GM18907 (cell line): ENCODE data around the gene B3GALT6.

Experiments used
- ATAC-seq: cut with Tn5 transposase; IDR thresholded peaks from one replicate; pipeline ENCODE4 v1.9.1; 2021; ENCODE audit warnings: mild to moderate bottlenecking, moderate library complexity; ENCODE audit not compliant: unreplicated experiment

The B3GALT6 gene

DNA sequence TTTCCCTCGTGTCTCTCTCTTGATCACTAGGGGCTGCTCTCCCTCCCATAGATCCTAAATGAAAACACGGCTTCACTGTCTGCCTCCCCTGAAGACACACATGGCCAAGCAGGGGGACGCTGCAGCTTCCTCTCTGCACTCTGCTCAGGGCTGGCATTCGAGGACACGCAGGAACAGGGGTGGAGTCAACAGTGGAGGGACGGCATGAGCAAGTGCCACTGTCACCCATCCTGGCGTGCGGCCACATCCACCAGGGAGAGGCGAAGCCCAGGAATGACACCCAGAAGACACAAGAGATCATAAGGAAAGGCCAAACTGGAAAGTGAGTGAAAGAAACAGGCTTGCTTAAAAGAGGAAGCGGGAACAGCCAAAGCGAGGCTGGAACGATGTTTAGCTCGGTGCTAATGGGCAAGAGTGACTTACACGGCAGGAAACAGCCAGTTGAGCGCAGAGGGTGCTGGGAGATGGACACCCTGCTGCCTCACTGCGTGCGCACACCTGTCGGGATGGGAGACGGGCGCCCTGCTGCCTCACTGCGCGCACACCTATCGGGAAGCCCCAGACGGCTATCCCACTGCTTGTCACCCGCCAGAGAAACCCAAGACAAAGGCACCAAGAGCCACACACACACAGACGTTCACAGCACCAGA lies 28.0 kb downstream of the B3GALT6 start:
- no peak for ATAC-seq

- no peak for ATAC-seq
Measured at GRCh38 chr1:1260843-1261560, 29.0 kb downstream of the B3GALT6 start.

- no peak for ATAC-seq
Measured at GRCh38 chr1:1262071-1262470, 30.0 kb downstream of the B3GALT6 start.

GRCh38 chr1:1262758-1263157 lies 30.7 kb downstream of the B3GALT6 start:
- ATAC-seq: no peak

GRCh38 chr1:1264026-1264425 lies 32.0 kb downstream of the B3GALT6 start:
- no peak for ATAC-seq

DNA sequence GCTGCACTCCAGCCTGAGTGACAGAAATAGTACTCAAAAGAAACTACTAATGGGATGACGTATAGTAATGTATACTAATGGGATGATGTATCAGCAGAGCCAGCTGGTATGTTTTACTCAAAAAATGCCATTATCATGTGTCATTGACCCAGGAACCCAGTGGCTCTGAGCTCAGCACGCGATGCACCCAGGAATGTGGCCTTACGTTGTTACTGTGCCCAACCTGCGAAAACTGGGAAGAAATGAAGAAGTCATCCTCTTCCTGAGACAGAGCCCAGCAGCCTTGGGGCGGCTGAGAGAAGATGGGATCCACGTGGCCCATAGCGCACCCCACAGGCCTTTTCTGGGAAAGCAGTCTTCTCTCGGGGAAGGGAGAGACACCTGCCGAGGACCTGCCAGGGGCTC lies 32.8 kb downstream of the B3GALT6 start:
- ATAC-seq: no peak

- no peak for ATAC-seq
Measured at GRCh38 chr1:1267488-1268283, 35.6 kb downstream of the B3GALT6 start.

DNA sequence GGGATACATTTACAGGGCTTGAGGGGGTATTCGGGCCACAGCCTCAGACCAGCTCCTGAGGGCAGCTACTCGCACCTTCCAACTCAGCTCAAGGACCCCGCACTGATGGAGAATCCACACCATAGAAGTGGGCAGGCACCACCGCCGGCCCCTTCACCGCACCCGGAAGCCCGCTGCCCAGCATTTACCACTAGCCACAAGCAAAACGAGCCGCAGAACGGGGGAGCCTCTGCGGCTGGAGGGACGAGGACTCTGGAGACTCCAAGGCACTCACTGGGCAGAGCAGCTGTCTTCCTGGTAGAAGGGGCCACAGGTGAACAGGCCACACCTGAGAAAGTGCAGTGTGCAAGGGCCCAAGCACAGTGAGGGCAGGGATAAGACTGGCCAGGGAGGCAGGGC lies 36.2 kb downstream of the B3GALT6 start:
- ATAC-seq: no peak

GRCh38 chr1:1270813-1271212 lies 38.8 kb downstream of the B3GALT6 start:
- no peak for ATAC-seq

DNA sequence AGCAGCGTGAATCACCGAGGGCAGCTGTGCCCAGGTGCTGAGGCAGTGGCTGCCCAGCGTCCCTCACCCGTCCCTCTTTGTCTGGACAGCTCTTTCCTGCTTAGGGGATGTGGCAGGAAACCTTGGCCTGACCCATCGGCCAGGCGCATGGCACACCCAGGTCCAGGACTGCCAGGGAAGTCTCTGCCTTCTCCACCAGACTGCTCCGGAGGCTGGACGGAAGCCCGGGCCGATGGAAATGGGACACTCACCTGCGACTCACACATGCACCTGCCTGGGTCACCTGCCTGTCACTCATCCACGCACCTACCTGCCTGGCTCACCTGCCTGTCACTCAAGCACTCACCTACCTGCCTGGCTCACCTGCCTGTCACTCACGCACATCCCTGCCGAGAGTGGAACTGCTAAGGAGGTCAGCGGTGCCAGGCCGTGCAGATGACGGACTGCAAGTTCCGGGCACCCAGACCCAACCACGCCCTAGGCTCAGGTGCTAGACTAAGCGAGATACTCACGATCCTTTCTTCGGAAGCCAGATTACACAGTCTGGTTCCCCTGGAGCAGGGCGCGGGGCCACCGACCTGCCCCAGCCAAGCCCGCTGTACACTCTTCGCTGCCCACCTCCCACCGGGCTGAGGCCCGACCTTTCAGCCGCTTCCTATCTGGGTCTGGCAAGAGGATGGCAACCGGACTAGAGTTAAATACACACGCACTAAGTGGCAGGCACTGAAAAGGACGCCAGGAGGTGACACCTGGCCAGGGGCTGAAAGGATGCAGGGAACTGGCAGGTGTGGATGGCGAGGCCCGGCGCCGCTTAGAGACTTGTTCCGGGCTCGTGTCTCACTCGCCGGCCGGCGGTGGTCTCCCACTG lies 40.5 kb downstream of the B3GALT6 start:
- peak; percentile 5 for ATAC-seq

DNA sequence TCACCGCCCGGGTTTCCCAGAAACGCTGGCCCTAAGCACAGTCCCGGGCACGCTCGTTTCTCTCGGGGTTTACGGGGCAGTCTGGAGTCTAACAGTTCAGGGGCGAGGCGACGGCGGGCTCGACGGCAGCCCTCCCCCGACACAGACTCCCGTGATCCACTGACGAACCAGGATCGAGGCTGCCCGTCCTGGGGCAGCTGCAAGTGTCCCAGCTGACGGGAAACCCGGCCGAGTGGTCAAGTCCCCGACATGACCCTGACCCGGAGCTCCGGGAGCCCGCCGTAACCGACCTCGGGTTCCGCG lies 41.1 kb downstream of the B3GALT6 start:
- peak; percentile 22 for ATAC-seq

GRCh38 chr1:1273512-1274298 lies 41.7 kb downstream of the B3GALT6 start, which contains the start of gene UBE2J2:
Gene UBE2J2, minus strand, starts transcription at chr1:1273854. Its CDS starts 5,862 bp downstream, at chr1:1267992.
- peak; percentile 77 for ATAC-seq

DNA sequence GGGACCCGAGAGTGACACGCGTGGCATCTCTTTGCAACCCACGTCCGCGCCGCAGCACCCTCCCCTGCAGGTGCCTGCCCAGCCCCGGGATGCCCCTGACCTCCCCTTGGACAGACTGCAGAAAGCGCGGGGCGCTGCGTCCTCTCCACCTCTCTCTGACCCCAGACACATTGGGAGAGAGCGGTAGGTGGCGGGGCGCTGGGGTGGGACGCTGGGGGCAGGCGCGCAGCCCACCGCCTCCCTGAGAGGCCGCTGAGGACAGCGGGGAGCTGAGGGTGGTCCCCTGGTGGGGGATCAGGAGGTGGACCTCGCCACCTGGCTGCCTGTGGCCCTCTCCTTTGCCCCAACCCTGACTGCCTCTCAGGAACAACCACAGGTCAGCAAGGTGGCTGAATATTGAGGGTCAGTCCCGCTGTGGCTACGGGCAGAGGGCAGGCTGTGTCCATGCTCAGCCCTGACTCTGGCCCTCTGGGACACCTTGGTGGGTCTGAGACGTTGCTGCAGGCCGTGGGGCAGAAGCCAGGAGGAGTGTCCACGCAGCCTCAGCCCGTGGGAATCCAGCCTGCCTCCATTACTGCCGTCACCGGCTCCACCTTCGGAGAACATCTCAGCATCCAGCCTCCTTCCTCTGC lies 42.4 kb downstream of the B3GALT6 start:
- peak; percentile 28 for ATAC-seq

GRCh38 chr1:1274931-1275431 lies 42.9 kb downstream of the B3GALT6 start:
- ATAC-seq: no peak

- ATAC-seq: no peak
Measured at GRCh38 chr1:1275836-1276235, 43.8 kb downstream of the B3GALT6 start.

- no peak for ATAC-seq
Measured at GRCh38 chr1:1278620-1279019, 46.6 kb downstream of the B3GALT6 start.

DNA sequence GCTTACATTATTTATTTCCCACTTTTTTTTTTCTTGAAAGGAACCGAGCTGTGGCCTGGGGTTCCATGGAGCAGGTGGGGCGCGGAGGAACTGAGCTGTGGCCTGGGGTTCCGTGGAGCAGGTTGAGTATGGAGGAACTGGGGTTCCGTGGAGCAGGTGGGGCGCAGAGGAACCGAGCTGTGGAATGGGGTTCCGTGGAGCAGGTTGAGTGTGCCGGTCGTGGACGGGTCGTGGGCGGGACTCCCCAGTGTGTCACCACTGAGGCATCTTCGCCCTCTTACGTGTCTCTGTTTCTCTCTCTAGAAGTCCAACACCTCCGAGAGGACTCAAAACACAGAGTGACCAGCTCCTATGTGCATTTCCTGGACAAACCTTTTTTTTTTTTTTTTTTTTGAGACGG lies 47.0 kb downstream of the B3GALT6 start:
- ATAC-seq: no peak

GRCh38 chr1:1280782-1281481 lies 48.9 kb downstream of the B3GALT6 start:
- no peak for ATAC-seq
